Measurements from ENCODE around the gene SLC4A2.
"Not testable (repeated sequence)": the region's sequence is repeated elsewhere in the genome, so short reads cannot be mapped to it uniquely, and the experiment has no call there.

Gene SLC4A2, protein sequence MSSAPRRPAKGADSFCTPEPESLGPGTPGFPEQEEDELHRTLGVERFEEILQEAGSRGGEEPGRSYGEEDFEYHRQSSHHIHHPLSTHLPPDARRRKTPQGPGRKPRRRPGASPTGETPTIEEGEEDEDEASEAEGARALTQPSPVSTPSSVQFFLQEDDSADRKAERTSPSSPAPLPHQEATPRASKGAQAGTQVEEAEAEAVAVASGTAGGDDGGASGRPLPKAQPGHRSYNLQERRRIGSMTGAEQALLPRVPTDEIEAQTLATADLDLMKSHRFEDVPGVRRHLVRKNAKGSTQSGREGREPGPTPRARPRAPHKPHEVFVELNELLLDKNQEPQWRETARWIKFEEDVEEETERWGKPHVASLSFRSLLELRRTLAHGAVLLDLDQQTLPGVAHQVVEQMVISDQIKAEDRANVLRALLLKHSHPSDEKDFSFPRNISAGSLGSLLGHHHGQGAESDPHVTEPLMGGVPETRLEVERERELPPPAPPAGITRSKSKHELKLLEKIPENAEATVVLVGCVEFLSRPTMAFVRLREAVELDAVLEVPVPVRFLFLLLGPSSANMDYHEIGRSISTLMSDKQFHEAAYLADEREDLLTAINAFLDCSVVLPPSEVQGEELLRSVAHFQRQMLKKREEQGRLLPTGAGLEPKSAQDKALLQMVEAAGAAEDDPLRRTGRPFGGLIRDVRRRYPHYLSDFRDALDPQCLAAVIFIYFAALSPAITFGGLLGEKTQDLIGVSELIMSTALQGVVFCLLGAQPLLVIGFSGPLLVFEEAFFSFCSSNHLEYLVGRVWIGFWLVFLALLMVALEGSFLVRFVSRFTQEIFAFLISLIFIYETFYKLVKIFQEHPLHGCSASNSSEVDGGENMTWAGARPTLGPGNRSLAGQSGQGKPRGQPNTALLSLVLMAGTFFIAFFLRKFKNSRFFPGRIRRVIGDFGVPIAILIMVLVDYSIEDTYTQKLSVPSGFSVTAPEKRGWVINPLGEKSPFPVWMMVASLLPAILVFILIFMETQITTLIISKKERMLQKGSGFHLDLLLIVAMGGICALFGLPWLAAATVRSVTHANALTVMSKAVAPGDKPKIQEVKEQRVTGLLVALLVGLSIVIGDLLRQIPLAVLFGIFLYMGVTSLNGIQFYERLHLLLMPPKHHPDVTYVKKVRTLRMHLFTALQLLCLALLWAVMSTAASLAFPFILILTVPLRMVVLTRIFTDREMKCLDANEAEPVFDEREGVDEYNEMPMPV

DNA sequence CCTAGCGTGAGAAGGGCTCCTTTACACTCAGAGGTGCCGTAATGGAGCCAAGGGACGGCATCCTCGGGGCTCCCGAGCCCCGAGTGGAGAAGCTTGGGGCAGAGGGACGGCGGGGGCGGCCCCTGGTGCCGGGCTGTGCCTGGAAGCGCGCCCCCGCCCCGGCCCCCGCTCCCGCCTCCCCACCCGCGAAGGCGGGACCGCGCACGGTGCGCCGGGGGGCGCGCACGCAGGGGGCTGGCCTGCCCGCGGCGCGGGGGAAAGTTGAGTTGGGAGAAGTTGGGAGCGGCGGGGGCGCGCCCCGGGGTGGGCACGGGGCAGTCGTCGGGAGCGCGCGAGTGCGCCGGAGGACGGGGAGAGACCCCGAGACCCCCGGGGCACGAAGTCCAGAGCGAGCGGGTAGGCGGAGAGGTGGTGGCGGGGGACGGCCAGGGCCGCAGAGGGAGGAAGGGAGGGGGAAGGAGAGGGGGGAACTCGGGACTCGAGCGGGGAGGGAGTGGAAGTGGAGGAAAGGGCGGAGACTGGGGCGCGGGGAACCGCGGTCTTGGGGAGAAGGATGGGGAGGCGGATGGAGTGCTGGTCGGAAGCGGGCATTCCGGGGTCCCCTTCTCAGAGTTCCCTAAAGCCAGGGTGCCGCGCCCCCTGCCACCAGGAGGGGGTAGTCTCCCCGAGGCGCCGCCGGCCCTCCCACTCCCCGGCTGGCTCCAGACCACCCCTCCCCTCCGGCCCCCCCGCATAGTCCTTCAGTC, at the start of gene SLC4A2:
SLC4A2 (plus strand) TSS at position 223 of the 746 bp plus-strand sequence. CDS start 2,399 bp downstream, outside the sequence.
- peak; percentile 64 for DNase-seq
- in situ Hi-C loops (cut with MboI; ENCODE audit: low pct_unique_long_range_greater_than_20kb, low sequenced_read_pairs) = no loop called here

- DNase-seq = no peak
- in situ Hi-C loops (cut with MboI; ENCODE audit: low pct_unique_long_range_greater_than_20kb, low sequenced_read_pairs) = no loop called here
Observed at GRCh38 chr7:151010037-151010306, 49.4 kb upstream of the SLC4A2 start.

DNA sequence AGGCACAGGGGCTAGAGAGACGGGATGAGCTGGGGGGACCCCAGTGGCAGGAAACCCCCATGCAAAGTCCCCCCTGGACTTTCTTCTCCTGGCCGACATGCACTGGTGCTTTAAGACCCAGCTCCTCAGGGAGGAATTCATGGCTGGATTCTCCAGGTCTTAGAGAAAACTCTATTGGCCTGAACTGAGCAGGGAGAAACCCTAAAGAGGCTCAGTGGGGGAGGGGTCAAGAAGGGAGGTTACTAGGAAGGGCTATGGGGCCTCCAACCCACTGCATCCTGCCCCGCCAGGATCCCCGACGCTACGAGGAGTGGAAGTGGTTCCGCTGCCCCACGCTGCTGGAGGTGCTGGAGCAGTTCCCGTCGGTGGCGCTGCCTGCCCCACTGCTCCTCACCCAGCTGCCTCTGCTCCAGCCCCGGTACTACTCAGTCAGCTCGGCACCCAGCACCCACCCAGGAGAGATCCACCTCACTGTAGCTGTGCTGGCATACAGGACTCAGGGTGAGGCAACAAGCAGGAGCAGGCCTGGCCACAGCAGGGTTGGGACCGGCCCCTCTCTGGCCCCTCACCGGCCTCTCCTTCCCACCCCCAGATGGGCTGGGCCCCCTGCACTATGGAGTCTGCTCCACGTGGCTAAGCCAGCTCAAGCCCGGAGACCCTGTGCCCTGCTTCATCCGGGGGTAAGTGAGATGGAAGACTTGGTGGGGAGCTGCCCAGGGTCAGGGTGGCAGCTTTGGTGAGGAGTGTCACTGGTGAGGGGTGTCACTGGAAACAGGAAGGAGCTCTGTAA, 48.9 kb upstream of the SLC4A2 start:
- no peak for DNase-seq
- in situ Hi-C loops (cut with MboI; ENCODE audit: low pct_unique_long_range_greater_than_20kb, low sequenced_read_pairs) = no loop called here

- in situ Hi-C loops (cut with MboI; ENCODE audit: low pct_unique_long_range_greater_than_20kb, low sequenced_read_pairs) = no loop called here
- no peak for DNase-seq
Observed at GRCh38 chr7:151011097-151011409, 48.3 kb upstream of the SLC4A2 start.

DNA sequence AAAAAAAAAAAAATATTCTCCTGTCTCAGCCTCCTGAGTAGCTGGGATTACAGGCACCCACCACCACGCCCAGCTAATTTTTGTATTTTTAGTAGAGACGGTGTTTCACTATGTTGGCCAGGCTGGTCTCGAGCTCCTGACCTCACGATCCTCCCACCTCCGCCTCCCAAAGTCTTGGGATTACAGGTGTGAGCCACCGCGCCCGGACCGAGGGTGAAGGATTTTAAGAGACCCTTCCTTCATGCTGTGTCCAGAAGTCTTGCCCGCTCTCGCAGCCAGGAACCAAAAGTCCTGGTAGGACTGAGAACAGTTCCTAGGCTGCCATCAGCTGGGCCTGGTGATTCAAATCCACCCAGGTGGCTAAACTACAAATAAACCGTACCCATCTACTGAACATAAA, 47.8 kb upstream of the SLC4A2 start:
- DNase-seq; in situ Hi-C loops (cut with MboI; ENCODE audit: low pct_unique_long_range_greater_than_20kb, low sequenced_read_pairs): not testable (repeated sequence)

- in situ Hi-C loops (cut with MboI; ENCODE audit: low pct_unique_long_range_greater_than_20kb, low sequenced_read_pairs) = no loop called here
- no peak for DNase-seq
Observed at GRCh38 chr7:151012031-151012692, 47.2 kb upstream of the SLC4A2 start.

GRCh38 chr7:151012911-151013347, 46.5 kb upstream of the SLC4A2 start:
- in situ Hi-C loops (cut with MboI; ENCODE audit: low pct_unique_long_range_greater_than_20kb, low sequenced_read_pairs) = no loop called here
- DNase-seq = no peak

- in situ Hi-C loops (cut with MboI; ENCODE audit: low pct_unique_long_range_greater_than_20kb, low sequenced_read_pairs) = no loop called here
- no peak for DNase-seq
Observed at GRCh38 chr7:151013356-151013732, 46.0 kb upstream of the SLC4A2 start.

DNA sequence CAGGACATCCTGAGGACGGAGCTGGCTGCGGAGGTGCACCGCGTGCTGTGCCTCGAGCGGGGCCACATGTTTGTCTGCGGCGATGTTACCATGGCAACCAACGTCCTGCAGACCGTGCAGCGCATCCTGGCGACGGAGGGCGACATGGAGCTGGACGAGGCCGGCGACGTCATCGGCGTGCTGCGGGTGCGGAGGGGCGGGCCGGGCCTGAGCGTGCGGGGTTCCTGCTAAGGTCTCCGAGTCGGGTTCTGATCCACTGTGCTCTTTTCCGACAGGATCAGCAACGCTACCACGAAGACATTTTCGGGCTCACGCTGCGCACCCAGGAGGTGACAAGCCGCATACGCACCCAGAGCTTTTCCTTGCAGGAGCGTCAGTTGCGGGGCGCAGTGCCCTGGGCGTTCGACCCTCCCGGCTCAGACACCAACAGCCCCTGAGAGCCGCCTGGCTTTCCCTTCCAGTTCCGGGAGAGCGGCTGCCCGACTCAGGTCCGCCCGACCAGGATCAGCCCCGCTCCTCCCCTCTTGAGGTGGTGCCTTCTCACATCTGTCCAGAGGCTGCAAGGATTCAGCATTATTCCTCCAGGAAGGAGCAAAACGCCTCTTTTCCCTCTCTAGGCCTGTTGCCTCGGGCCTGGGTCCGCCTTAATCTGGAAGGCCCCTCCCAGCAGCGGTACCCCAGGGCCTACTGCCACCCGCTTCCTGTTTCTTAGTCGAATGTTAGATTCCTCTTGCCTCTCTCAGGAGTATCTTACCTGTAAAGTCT, 45.5 kb upstream of the SLC4A2 start:
- DNase-seq = no peak
- in situ Hi-C loops (cut with MboI; ENCODE audit: low pct_unique_long_range_greater_than_20kb, low sequenced_read_pairs) = no loop called here

DNA sequence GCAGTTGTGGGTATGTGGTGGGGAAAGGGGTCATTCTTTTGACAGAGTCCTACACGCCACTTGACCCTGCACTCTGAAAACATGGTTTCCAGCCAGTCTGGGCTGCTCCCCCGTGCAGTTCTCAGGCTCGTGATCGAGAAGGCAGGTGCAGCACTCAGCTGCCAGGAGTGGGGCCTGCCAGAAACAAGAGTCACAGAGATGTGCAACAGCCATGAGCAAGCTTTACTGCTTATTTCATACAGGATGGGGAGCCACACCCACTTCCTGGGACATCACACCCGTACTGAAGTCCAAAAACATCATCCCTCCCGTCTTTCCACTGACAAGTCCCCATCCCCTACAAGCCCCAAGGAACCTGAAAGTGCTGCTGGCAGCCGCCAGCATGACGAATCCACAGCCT, 44.4 kb upstream of the SLC4A2 start:
- in situ Hi-C loops (cut with MboI; ENCODE audit: low pct_unique_long_range_greater_than_20kb, low sequenced_read_pairs) = no loop called here
- no peak for DNase-seq

- no peak for DNase-seq
- in situ Hi-C loops (cut with MboI; ENCODE audit: low pct_unique_long_range_greater_than_20kb, low sequenced_read_pairs) = no loop called here
Observed at GRCh38 chr7:151015967-151016366, 43.4 kb upstream of the SLC4A2 start.

GRCh38 chr7:151016505-151016904, 42.9 kb upstream of the SLC4A2 start:
- no peak for DNase-seq
- in situ Hi-C loops (cut with MboI; ENCODE audit: low pct_unique_long_range_greater_than_20kb, low sequenced_read_pairs) = no loop called here

- in situ Hi-C loops (cut with MboI; ENCODE audit: low pct_unique_long_range_greater_than_20kb, low sequenced_read_pairs) = no loop called here
- no peak for DNase-seq
Observed at GRCh38 chr7:151016942-151017341, 42.4 kb upstream of the SLC4A2 start.

GRCh38 chr7:151017370-151017952, 41.9 kb upstream of the SLC4A2 start:
- no peak for DNase-seq
- in situ Hi-C loops (cut with MboI; ENCODE audit: low pct_unique_long_range_greater_than_20kb, low sequenced_read_pairs) = no loop called here

GRCh38 chr7:151017953-151018420, 41.4 kb upstream of the SLC4A2 start:
- peak; percentile 86 for DNase-seq
- in situ Hi-C loops (cut with MboI; ENCODE audit: low pct_unique_long_range_greater_than_20kb, low sequenced_read_pairs) = no loop called here

- in situ Hi-C loops (cut with MboI; ENCODE audit: low pct_unique_long_range_greater_than_20kb, low sequenced_read_pairs) = no loop called here
- DNase-seq = no peak
Observed at GRCh38 chr7:151018421-151019129, 40.8 kb upstream of the SLC4A2 start.
